GM15510 (cell line): ENCODE data around the gene HAGH.

ENCODE experiments used
- POLR2A ChIP-seq: IDR thresholded peaks from 3 replicates; pipeline ENCODE4 v1.6.1; 2011; ENCODE audit warnings: borderline replicate concordance; ENCODE audit not compliant: insufficient read length; ENCODE audit errors: extremely low read depth

Gene HAGH

GRCh38 chr16:1826691-1827573 is at the start of gene HAGH, which contains the start of gene FAHD1:
Gene HAGH, minus strand, starts transcription at chr16:1826825. Its CDS starts 38 bp downstream, at chr16:1826787.
Gene FAHD1, plus strand, starts transcription at chr16:1827206. Its CDS starts 33 bp downstream, at chr16:1827239.
- TF ChIP-seq POLR2A: peak; percentile 47

- no peak for TF ChIP-seq POLR2A
These were observed 48.2 kb upstream of the HAGH start for GRCh38 chr16:1874854-1875253.

- no peak for TF ChIP-seq POLR2A
These were observed 45.5 kb upstream of the HAGH start, which contains the start of gene MEIOB for GRCh38 chr16:1871974-1872635. Gene MEIOB, minus strand, starts transcription at chr16:1872164. Its CDS starts 3,989 bp downstream, at chr16:1868175.

GRCh38 chr16:1870365-1871082 is 43.9 kb upstream of the HAGH start:
- no peak for TF ChIP-seq POLR2A

- no peak for TF ChIP-seq POLR2A
These were observed 39.5 kb upstream of the HAGH start for GRCh38 chr16:1865902-1866690.

- no peak for TF ChIP-seq POLR2A
These were observed 37.2 kb upstream of the HAGH start for GRCh38 chr16:1863681-1864460.

- TF ChIP-seq POLR2A: no peak
These were observed 35.8 kb upstream of the HAGH start for GRCh38 chr16:1862394-1862793.

GRCh38 chr16:1861730-1862129 is 35.1 kb upstream of the HAGH start:
- TF ChIP-seq POLR2A: no peak

- TF ChIP-seq POLR2A: no peak
These were observed 33.0 kb upstream of the HAGH start for GRCh38 chr16:1859650-1860049.

- TF ChIP-seq POLR2A: no peak
These were observed 31.7 kb upstream of the HAGH start for GRCh38 chr16:1858189-1858865.

- no peak for TF ChIP-seq POLR2A
These were observed 30.9 kb upstream of the HAGH start for GRCh38 chr16:1857433-1858097.

GRCh38 chr16:1851793-1852192 is 25.2 kb upstream of the HAGH start:
- no peak for TF ChIP-seq POLR2A
